Stomach (tissue), 9 donors: ENCODE results near the gene ASB9. TPM values are rescaled to one million over a fixed set of nuclear protein-coding genes. Genes with fewer than 3 reads are reported as not detected.

Source experiments
- DNase-seq, 2 donors: peaks; one replicate each; pipeline versions ENCODE4 v3.0.0 to v3.0.0-alpha.2; 2013 to 2019
- H3K27ac ChIP-seq, 5 donors: fragments of 200-600 bp in 4 of 5; sonication (generic) in 4 of 5; one replicate each; pipeline ENCODE4 v1.5.1; 2013 to 2019; ENCODE audit warnings: mild to moderate bottlenecking in 1 of 5, moderate library complexity in 1 of 5
- H3K27me3 ChIP-seq, 3 donors: fragments of 200-600 bp; sonication (generic); one replicate each; pipeline ENCODE4 v1.5.1; 2017 to 2019; ENCODE audit warnings: mixed run types in 1 of 3
- H3K36me3 ChIP-seq, 4 donors: fragments of 200-600 bp; sonication (generic); 1 replicate in 3 of 4; 2 replicates in 1 of 4; pipeline ENCODE4 v1.5.1; 2016 to 2019
- H3K4me1 ChIP-seq, 4 donors: fragments of 200-600 bp; sonication (generic); one replicate each; pipeline ENCODE4 v1.5.1; 2016 to 2019
- H3K4me3 ChIP-seq, 4 donors: fragments of 200-600 bp; sonication (generic) in 3 of 4; one replicate each; pipeline ENCODE4 v1.5.1; 2016 to 2019; ENCODE audit warnings: mild to moderate bottlenecking in 1 of 4
- H3K9me3 ChIP-seq, 4 donors: fragments of 200-600 bp; sonication (generic); one replicate each; pipeline ENCODE4 v1.5.1; 2016 to 2019
- CTCF ChIP-seq, 7 experiments: fragments of 450-650 bp in 4 of 7; fragments of 200-600 bp in 3 of 7; sonication (generic) in 3 of 7; IDR thresholded peaks; one replicate each; pipeline ENCODE4 v1.5.1; 2016 to 2019; ENCODE audit warnings: antibody characterized with exemption in 7 of 7, control low read depth in 2 of 7, mild to moderate bottlenecking in 1 of 7
- EP300 ChIP-seq: sonication (generic); formaldehyde crosslinking; IDR thresholded peaks from one replicate; pipeline ENCODE4 v1.6.1; 2017; ENCODE audit warnings: antibody characterized with exemption
- POLR2A ChIP-seq, 4 donors: fragments of 450-650 bp; IDR thresholded peaks; one replicate each; pipeline ENCODE4 v1.6.1; 2016; ENCODE audit warnings: antibody characterized with exemption in 4 of 4, control low read depth in 2 of 4, mild to moderate bottlenecking in 1 of 4, moderate library complexity in 1 of 4
- POLR2AphosphoS5 ChIP-seq, 3 donors: sonication (generic); formaldehyde crosslinking; IDR thresholded peaks; one replicate each; pipeline ENCODE4 v1.6.1; 2016; ENCODE audit warnings: antibody characterized with exemption in 3 of 3
- WGBS, 5 donors: extraction: QIAGEN DNeasy Blood & Tissue Kit in 3 of 5; methylation state at CpG; one replicate each; pipeline versions ENCODE4 v1.1.5 to v1.1.7; 2013 to 2018; 5-methylcytosine and 5-hydroxymethylcytosine counted together
- intact Hi-C: fragments of 100-400 bp; cut with DNase I; formaldehyde crosslinking; loops from one replicate; pipeline ENCODE4 v1.15.1; 2023; ENCODE audit warnings: low total_unique reads
- polyA plus RNA-seq, 3 donors: library from polyadenylated mRNA; stranded (reverse); fragments of 200-250 nt; gene quantifications; one replicate each; pipeline ENCODE4 v1.2.3, GENCODE V29; 2013
- total RNA-seq, 5 donors: library from RNA; depleted of rRNA; stranded (reverse); fragments of >200 nt; gene quantifications; one replicate each; pipeline versions ENCODE4 v1.1.0 to v1.2.3, GENCODE V29; 2014 to 2016
- donor health status: healthy with polysubstance abuse.
- donor health status: Bipolar disorder and iron deficiency.
- donor health status: healthy.

ASB9 gene
- total and polyA plus RNA-seq, 8 donors: 1.6 to 201 (median 4.8) TPM

GRCh38 chrX:15216280-15216679, 53.6 kb downstream of the ASB9 start:
- Histone ChIP-seq H3K4me3 (no peak overlapping the region), H3K9me3 (no peaks in the 10 kb centered on the region), H3K36me3 (no peaks in the 10 kb centered on the region), H3K27ac (no peak overlapping the region), H3K27me3 (no peaks in the 10 kb centered on the region), H3K4me1 (no peaks in the 10 kb centered on the region)
- 36 to 100% (median 80%) methylated on average over 1 of the region's 1 CpG for WGBS, 5 donors
- DNase-seq: no peak
- intact Hi-C loops: no loop called here
- no peak for TF ChIP-seq EP300
- TF ChIP-seq CTCF (IDR thresholded peaks at IDR 0.05): no peak
- TF ChIP-seq POLR2AphosphoS5 (IDR thresholded peaks at IDR 0.05): no peak
- TF ChIP-seq POLR2A (IDR thresholded peaks at IDR 0.05): no peak

GRCh38 chrX:15215366-15215765, 54.5 kb downstream of the ASB9 start:
- H3K36me3 ChIP-seq: no peaks in the 10 kb centered on the region
- H3K9me3 ChIP-seq: no peaks in the 10 kb centered on the region
- H3K27me3 ChIP-seq: no peaks in the 10 kb centered on the region
- H3K27ac ChIP-seq: no peak overlapping the region
- WGBS, 5 donors: 73 to 96% (median 95%) methylated on average over 2 of the region's 2 CpGs
- no peaks in the 10 kb centered on the region for H3K4me1 ChIP-seq
- no peak for TF ChIP-seq CTCF (IDR thresholded peaks at IDR 0.05)
- no peak for TF ChIP-seq POLR2AphosphoS5 (IDR thresholded peaks at IDR 0.05)
- TF ChIP-seq POLR2A (IDR thresholded peaks at IDR 0.05): no peak
- DNase-seq: no peak
- intact Hi-C loops: no loop called here
- no peak overlapping the region for H3K4me3 ChIP-seq

GRCh38 chrX:15214588-15214987, 55.3 kb downstream of the ASB9 start:
- Histone ChIP-seq H3K4me1 (no peaks in the 10 kb centered on the region), H3K27ac (no peak overlapping the region), H3K4me3 (no peak overlapping the region), H3K27me3 (no peaks in the 10 kb centered on the region), H3K9me3 (no peaks in the 10 kb centered on the region), H3K36me3 (no peaks in the 10 kb centered on the region)
- WGBS, 5 donors: 36 to 74% (median 60%) methylated on average over 1 of the region's 1 CpG
- intact Hi-C loops: no loop called here
- no peak for DNase-seq
- no peak for TF ChIP-seq CTCF (IDR thresholded peaks at IDR 0.05)
- TF ChIP-seq EP300: no peak
- TF ChIP-seq POLR2AphosphoS5 (IDR thresholded peaks at IDR 0.05): no peak
- TF ChIP-seq POLR2A (IDR thresholded peaks at IDR 0.05): no peak

GRCh38 chrX:15209096-15209495, 60.8 kb downstream of the ASB9 start:
- no peak overlapping the region for H3K4me3 ChIP-seq

More at GRCh38 chrX:15209096-15209495, 60.8 kb downstream of the ASB9 start:
- H3K36me3 ChIP-seq: no peaks in the 10 kb centered on the region
- no peaks in the 10 kb centered on the region for H3K4me1 ChIP-seq
- H3K27me3 ChIP-seq: no peaks in the 10 kb centered on the region
- no peak overlapping the region for H3K27ac ChIP-seq
- intact Hi-C loops: no loop called here
- WGBS, 5 donors: 73 to 85% (median 81%) methylated on average over 3 of the region's 3 CpGs
- DNase-seq: peak in 1 of 2 donors; percentile 6
- TF ChIP-seq POLR2A (IDR thresholded peaks at IDR 0.05) (no peak), EP300 (no peak), CTCF (IDR thresholded peaks at IDR 0.05) (no peak), POLR2AphosphoS5 (IDR thresholded peaks at IDR 0.05) (no peak)
- no peaks in the 10 kb centered on the region for H3K9me3 ChIP-seq
